Activated CD8-positive, alpha-beta T cell treated with anti-CD3 and anti-CD28 coated beads for 36 hours (primary cell): Measurements from ENCODE around the gene ZBTB9. TPM values are rescaled to one million over a fixed set of nuclear protein-coding genes. Genes with fewer than 3 reads are reported as not detected.

Experiments used
- ATAC-seq: fragments of 200-7000 bp; cut with Tn5 transposase; one replicate; pipeline ENCODE4 v1.10.0; 2021; ENCODE audit warnings: mild to moderate bottlenecking, moderate library complexity
- CTCF ChIA-PET: fragments of 350-600 bp; sonication (Branson Sonifier 250); formaldehyde crosslinking; loops from one replicate; lab custom pipeline; 2021; ENCODE audit warnings: antibody characterized with exemption; lab: Charles Lee
- POLR2A ChIA-PET: fragments of 350-600 bp; sonication (Branson Sonifier 250); formaldehyde crosslinking; loops from one replicate; lab custom pipeline; 2021; ENCODE audit warnings: antibody characterized with exemption; lab: Charles Lee
- DNase-seq: peaks from one replicate; pipeline ENCODE4 v3.0.0-alpha.2; 2020
- H3K27ac Mint-ChIP-seq: one replicate; pipeline ENCODE4 v1.8.0; 2021; ENCODE audit warnings: mild to moderate bottlenecking, mixed read lengths
- H3K27me3 Mint-ChIP-seq: one replicate; pipeline ENCODE4 v1.8.0; 2021; ENCODE audit warnings: mixed read lengths
- H3K36me3 Mint-ChIP-seq: one replicate; pipeline ENCODE4 v1.8.0; 2021; ENCODE audit warnings: low read depth, mixed read lengths
- H3K4me1 Mint-ChIP-seq: one replicate; pipeline ENCODE4 v1.8.0; 2021; ENCODE audit warnings: low read depth, mixed read lengths
- H3K4me3 Mint-ChIP-seq: one replicate; pipeline ENCODE4 v1.8.0; 2021; ENCODE audit warnings: mild to moderate bottlenecking, moderate library complexity, mixed read lengths
- H3K9me3 Mint-ChIP-seq: one replicate; pipeline ENCODE4 v1.8.0; 2021; ENCODE audit warnings: mixed read lengths
- intact Hi-C: fragments of 100-400 bp; cut with micrococcal nuclease; formaldehyde crosslinking; loops from one replicate; pipeline ENCODE4 v1.10.0; 2022
- total RNA-seq, 2 experiments: library from RNA; stranded (reverse); gene quantifications; one replicate each; pipeline ENCODE4 v1.2.3, GENCODE V29; 2021
- TF ChIP-seq, protein P1 (sequence below): fragments of 200-600 bp; IDR thresholded peaks from one replicate; pipeline ENCODE4 v1.8.0; 2022; ENCODE audit warnings: antibody characterized with exemption, mild to moderate bottlenecking

Gene ZBTB9
- total RNA-seq, 2 experiments from 2014 or later: 7.8 to 8.7 TPM

GRCh38 chr6:33412140-33413009, 42.0 kb upstream of the ZBTB9 start:
- ChIA-PET POLR2A (interaction anchor here (1.0 to 1.8 kb wide), 5 partner anchors 13 to 141 kb away, joined by 3 to 11 read pairs (median 4); partner anchors contain the start of genes RPS18, VPS52 and WDR46), CTCF (interaction anchor here (0.7 to 1.1 kb wide), 2 partner anchors 14 to 19 kb away, joined by 3 to 4 read pairs; no protein-coding TSS in a partner anchor)
- ATAC-seq: no peak
- TF ChIP-seq, protein P1, sequence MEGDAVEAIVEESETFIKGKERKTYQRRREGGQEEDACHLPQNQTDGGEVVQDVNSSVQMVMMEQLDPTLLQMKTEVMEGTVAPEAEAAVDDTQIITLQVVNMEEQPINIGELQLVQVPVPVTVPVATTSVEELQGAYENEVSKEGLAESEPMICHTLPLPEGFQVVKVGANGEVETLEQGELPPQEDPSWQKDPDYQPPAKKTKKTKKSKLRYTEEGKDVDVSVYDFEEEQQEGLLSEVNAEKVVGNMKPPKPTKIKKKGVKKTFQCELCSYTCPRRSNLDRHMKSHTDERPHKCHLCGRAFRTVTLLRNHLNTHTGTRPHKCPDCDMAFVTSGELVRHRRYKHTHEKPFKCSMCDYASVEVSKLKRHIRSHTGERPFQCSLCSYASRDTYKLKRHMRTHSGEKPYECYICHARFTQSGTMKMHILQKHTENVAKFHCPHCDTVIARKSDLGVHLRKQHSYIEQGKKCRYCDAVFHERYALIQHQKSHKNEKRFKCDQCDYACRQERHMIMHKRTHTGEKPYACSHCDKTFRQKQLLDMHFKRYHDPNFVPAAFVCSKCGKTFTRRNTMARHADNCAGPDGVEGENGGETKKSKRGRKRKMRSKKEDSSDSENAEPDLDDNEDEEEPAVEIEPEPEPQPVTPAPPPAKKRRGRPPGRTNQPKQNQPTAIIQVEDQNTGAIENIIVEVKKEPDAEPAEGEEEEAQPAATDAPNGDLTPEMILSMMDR: no peak
- DNase-seq: no peak
- H3K27ac Mint-ChIP-seq: peak overlapping the region; percentile 61
- H3K27me3 Mint-ChIP-seq: no peaks in the 10 kb centered on the region
- H3K36me3 Mint-ChIP-seq: peaks cover 47% of the 10 kb centered on the region
- peaks cover 59% of the 10 kb centered on the region for H3K4me1 Mint-ChIP-seq
- no peaks in the 10 kb centered on the region for H3K9me3 Mint-ChIP-seq
- intact Hi-C loops: no loop called here
- peak overlapping the region; percentile 80 for H3K4me3 Mint-ChIP-seq

GRCh38 chr6:33413241-33414120, 40.9 kb upstream of the ZBTB9 start:
- POLR2A ChIA-PET: interaction anchor here (1.1 to 1.8 kb wide), 3 partner anchors 12 to 142 kb away, joined by 3 to 7 read pairs (median 7); partner anchors contain the start of genes RPS18 and VPS52
- TF ChIP-seq, protein P1: no peak
- H3K4me3 Mint-ChIP-seq: no peak overlapping the region

GRCh38 chr6:33414592-33415271, 39.6 kb upstream of the ZBTB9 start:
- ChIA-PET CTCF (interaction anchor here (0.8 to 1.6 kb wide), 3 partner anchors 17 to 78 kb away, joined by 3 to 4 read pairs (median 3); no protein-coding TSS in a partner anchor), POLR2A (interaction anchor here (1.6 to 5.4 kb wide), 2 partner anchors 11 to 15 kb away, joined by 7 to 46 read pairs; no protein-coding TSS in a partner anchor)
- DNase-seq: peak; percentile 42
- no peaks in the 10 kb centered on the region for H3K27me3 Mint-ChIP-seq
- H3K9me3 Mint-ChIP-seq: no peaks in the 10 kb centered on the region
- no peak for ATAC-seq
- peak overlapping the region; percentile 100 for H3K27ac Mint-ChIP-seq
- TF ChIP-seq, protein P1: peak; percentile 37
- intact Hi-C loops: no loop called here
- no peak overlapping the region for H3K4me3 Mint-ChIP-seq
- H3K4me1 Mint-ChIP-seq: peaks cover 68% of the 10 kb centered on the region
- peaks cover 37% of the 10 kb centered on the region for H3K36me3 Mint-ChIP-seq

More at GRCh38 chr6:33413241-33414120, 40.9 kb upstream of the ZBTB9 start:
- CTCF ChIA-PET: interaction anchor here (0.8 to 1.6 kb wide), 3 partner anchors 13 to 77 kb away, joined by 3 read pairs; no protein-coding TSS in a partner anchor
- Mint-ChIP-seq H3K4me1 (peaks cover 62% of the 10 kb centered on the region), H3K27me3 (no peaks in the 10 kb centered on the region), H3K36me3 (peaks cover 40% of the 10 kb centered on the region), H3K9me3 (no peaks in the 10 kb centered on the region), H3K27ac (peak overlapping the region; percentile 100)
- DNase-seq (no peak), ATAC-seq (no peak)
- intact Hi-C loops: no loop called here

DNA sequence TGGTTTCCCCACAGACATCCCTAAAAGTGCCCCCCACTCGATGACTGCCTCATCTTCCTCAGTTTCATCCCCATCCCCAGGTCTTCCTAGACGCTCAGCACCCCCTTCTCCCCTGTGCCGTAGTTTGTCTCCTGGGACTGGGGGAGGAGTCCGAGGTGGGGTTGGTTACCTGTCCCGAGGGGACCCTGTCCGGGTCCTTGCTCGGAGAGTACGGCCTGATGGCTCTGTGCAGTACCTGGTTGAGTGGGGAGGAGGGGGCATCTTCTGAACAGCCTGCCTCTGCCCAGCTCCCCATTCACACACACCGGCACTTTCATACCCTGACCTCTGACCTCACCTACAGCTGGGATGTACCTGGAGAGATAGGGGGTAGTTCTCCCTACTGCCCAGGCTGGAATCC, 38.5 kb upstream of the ZBTB9 start:
- Mint-ChIP-seq H3K9me3 (no peaks in the 10 kb centered on the region), H3K27me3 (no peaks in the 10 kb centered on the region), H3K27ac (peak overlapping the region; percentile 100), H3K36me3 (peaks cover 37% of the 10 kb centered on the region), H3K4me1 (peaks cover 66% of the 10 kb centered on the region), H3K4me3 (peak overlapping the region; percentile 98)
- intact Hi-C loops: no loop called here
- DNase-seq (no peak), ATAC-seq (no peak)
- CTCF ChIA-PET: interaction anchor here (1.3 to 1.5 kb wide), 3 partner anchors 9 to 25 kb away, joined by 3 to 4 read pairs (median 4); no protein-coding TSS in a partner anchor
- POLR2A ChIA-PET: interaction anchor here (0.9 to 5.4 kb wide), 3 partner anchors 10 to 139 kb away, joined by 3 to 46 read pairs (median 6); partner anchors contain the start of gene B3GALT4
- TF ChIP-seq, protein P1: no peak
